Measurements from ENCODE around the gene IFT25.

The IFT25 gene

DNA sequence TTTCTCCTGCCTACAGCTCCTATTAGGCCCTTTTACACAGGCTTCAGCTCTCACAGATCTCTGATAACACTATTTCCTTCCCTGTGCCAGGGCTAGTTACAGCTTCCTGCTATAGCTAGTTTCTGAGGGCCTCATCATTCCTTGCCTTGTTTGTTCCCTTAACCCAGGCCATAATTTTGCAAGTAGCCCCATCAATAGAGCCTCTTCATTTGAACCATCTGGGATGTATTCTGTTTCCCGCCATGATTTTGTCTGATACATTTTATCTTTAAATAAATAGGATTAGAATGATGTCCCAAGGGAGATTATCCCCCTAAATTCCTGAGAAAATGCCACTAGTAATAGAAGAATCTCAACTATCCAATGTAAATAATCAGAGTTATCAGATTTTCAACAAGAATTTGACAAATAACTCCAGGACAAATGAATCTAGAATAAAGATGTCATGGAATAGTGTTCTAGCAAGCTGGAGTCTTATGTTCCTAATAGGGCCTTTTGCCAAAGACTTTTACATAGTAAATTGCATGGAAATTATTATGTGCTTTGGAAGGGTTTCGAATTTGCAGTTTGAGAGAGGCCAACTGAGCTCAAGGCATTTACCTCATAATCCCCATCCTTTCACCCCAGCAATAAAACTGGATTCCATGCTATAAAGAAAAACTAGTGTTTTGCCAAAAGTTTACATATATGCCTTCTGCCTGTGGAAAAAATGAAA, 16.1 kb downstream of the IFT25 start:
- H3K4me3 ChIP-seq (ENCODE audit: control insufficient read depth, low read depth, low read length), result no peak overlapping the region
- TF ChIP-seq, protein P1, sequence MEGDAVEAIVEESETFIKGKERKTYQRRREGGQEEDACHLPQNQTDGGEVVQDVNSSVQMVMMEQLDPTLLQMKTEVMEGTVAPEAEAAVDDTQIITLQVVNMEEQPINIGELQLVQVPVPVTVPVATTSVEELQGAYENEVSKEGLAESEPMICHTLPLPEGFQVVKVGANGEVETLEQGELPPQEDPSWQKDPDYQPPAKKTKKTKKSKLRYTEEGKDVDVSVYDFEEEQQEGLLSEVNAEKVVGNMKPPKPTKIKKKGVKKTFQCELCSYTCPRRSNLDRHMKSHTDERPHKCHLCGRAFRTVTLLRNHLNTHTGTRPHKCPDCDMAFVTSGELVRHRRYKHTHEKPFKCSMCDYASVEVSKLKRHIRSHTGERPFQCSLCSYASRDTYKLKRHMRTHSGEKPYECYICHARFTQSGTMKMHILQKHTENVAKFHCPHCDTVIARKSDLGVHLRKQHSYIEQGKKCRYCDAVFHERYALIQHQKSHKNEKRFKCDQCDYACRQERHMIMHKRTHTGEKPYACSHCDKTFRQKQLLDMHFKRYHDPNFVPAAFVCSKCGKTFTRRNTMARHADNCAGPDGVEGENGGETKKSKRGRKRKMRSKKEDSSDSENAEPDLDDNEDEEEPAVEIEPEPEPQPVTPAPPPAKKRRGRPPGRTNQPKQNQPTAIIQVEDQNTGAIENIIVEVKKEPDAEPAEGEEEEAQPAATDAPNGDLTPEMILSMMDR (IDR thresholded peaks at IDR 0.05; ENCODE audit: control insufficient read depth, insufficient read depth, low read depth, low read length, missing control alignments), result no peak
- no peak for DNase-seq (ENCODE audit: low read depth)

DNA sequence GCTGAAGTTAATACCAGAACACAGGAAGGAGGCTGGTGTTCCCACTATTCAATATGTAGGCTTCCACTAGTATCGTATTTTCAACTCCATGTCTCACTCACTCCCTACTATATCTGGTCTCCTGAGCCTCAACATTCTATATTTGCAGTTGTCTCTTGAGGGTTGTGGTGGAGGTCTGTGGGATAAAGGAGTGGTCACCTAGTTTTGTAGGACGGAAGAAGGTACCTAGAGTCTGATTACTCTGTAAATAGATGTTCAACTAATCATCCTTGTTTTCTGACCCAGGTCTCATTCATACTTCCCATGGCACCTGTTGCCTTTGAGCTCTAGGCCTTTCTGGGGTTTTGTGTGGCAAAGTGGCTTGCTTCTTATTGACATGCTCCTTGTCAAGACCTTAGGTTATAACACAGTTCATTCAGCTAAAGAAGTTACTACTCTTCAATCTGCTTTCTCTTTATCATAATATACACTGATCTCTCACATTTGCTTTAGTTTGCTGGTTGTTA, 18.1 kb downstream of the IFT25 start:
- TF ChIP-seq, protein P1 (IDR thresholded peaks at IDR 0.05; ENCODE audit: control insufficient read depth, insufficient read depth, low read depth, low read length, missing control alignments), result no peak
- H3K4me3 ChIP-seq (ENCODE audit: control insufficient read depth, low read depth, low read length), result no peak overlapping the region
- no peak for DNase-seq (ENCODE audit: low read depth)

DNA sequence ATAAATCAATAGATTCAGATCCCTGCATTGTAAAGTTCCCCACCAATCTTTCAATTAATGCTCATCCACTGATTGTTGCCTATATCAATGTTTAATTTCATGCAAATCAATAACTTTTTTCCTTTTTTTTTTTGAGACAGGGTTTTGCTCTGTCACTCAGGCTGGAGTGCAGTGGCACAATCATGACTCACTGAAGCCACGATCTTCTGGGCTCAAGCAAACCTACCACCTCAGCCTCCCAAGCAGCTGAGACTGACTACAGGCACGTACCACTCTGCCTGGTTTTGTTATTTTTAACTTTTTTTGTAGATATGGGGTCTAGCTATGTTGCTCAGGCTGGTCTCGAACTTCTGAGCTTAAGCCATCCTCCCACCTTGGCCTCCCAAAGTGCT, 25.8 kb downstream of the IFT25 start:
- no peak overlapping the region for H3K4me3 ChIP-seq (ENCODE audit: control insufficient read depth, low read depth, low read length)
- TF ChIP-seq, protein P1 (IDR thresholded peaks at IDR 0.05; ENCODE audit: control insufficient read depth, insufficient read depth, low read depth, low read length, missing control alignments), result no peak
- no peak for DNase-seq (ENCODE audit: low read depth)

DNA sequence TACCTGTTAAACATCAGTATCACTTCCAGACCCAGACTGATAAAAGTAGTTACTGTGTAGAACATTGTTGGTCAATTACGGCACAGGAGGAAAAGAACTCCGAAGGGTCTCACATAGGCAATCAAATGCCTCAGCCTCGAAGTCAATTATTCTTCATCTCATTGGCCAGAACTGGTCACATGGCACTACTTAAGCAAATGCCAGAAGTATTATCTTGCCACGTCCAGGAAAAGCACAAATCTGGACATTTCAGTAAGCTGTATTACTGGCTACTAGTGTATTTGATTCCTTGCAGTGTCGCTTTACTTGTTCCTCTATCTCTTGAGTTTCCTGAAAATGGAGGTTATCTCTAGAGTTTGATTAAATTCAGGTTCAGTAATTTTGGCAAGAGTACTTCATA, 27.2 kb downstream of the IFT25 start:
- TF ChIP-seq, protein P1 (IDR thresholded peaks at IDR 0.05; ENCODE audit: control insufficient read depth, insufficient read depth, low read depth, low read length, missing control alignments), result no peak
- DNase-seq (ENCODE audit: low read depth), result no peak
- no peak overlapping the region for H3K4me3 ChIP-seq (ENCODE audit: control insufficient read depth, low read depth, low read length)

DNA sequence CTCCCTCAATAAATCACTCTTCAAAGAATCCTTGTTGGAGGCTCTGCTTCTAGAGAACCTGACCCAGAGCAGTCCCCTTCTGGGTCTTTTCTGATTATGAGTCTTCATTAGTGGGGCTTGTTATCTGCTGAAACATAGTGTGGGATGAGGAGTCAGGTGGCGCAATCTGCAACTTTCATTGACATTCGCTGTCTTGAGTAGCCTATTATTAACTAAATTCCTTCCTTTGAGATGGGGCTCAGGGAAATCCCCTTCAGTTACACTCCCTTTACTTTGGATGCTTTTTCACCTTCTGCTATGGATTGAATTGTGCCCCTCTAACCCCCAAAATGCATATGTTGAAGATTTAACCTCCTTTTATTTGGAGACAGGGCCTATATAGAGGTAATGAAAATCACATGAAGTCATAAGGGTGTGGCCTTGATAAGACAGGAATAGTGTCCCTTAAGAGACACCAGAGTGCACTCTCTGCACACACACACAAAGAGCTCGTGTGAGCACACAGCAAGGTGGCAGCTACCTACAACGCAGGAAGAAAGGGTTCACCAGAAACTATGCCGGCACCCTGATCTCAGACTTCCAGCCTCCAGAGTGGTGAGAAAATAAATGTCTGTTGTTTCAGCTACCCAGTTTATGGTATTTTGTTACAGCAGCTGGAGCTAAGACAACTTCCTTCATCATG, 32.0 kb downstream of the IFT25 start:
- DNase-seq (ENCODE audit: low read depth), result no peak
- TF ChIP-seq, protein P1 (IDR thresholded peaks at IDR 0.05; ENCODE audit: control insufficient read depth, insufficient read depth, low read depth, low read length, missing control alignments), result no peak
- no peak overlapping the region for H3K4me3 ChIP-seq (ENCODE audit: control insufficient read depth, low read depth, low read length)

DNA sequence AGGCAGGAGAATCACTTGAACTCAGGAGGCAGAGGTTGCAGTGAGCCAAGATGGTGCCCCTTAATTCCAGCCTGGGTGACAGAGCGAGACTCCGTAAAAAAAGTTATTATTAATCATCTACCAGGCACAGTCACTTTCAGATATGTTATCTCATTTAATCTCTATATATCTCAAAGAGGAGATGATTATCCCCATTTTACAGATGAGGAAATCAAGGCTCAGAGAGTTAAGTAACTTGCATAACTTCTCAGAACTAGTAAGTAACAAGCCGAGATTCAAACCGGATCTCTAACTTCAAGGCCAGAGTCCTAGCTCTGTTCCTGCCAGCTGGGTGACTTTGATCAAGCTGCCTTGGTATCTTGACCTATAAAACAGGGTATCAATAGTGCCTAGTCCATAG, 34.1 kb downstream of the IFT25 start:
- TF ChIP-seq, protein P1 (IDR thresholded peaks at IDR 0.05; ENCODE audit: control insufficient read depth, insufficient read depth, low read depth, low read length, missing control alignments), result no peak

More for the DNA sequence above, 34.1 kb downstream of the IFT25 start:
- H3K4me3 ChIP-seq (ENCODE audit: control insufficient read depth, low read depth, low read length), result no peak overlapping the region
- no peak for DNase-seq (ENCODE audit: low read depth)
